Measurements from ENCODE around the gene PJVK. TPM values are rescaled to one million over a fixed set of nuclear protein-coding genes. Genes with fewer than 3 reads are reported as not detected.
A peak's percentile ranks its signal among the peaks of the same experiment; 100 is the strongest.

Gene PJVK
- polyA plus RNA-seq, 3 donors: 1.4 TPM; not detected in 2

- H3K27me3 ChIP-seq (ENCODE audit: control insufficient read depth in 2 of 2, insufficient read depth in 2 of 2, low read length in 2 of 2): no peaks in the 10 kb centered on the region
- Mint-ChIP-seq H3K4me3 (no peak overlapping the region), H3K36me3 (peaks cover 0 to 3% of the 10 kb centered on the region in 2 donors), H3K27ac (peak overlapping the region in 1 of 7 donors; percentile 25), H3K4me1 (peaks cover 3% of the 10 kb centered on the region), H3K27me3 (ENCODE audit: low read depth in 3 of 3) (no peaks in the 10 kb centered on the region), H3K9me3 (no peaks in the 10 kb centered on the region)
- no peak overlapping the region for H3K4me2 ChIP-seq (replicated peaks; ENCODE audit: extremely low read depth, low read length, poor library complexity, severe bottlenecking)
- intact Hi-C loops (cut with micrococcal nuclease): no loop called here
- no peak for DNase-seq
- no peak overlapping the region for H3K4me3 ChIP-seq (replicated peaks in 1 of 3; ENCODE audit: low read depth in 2 of 3, low read length in 3 of 3)
- peaks cover 3% of the 10 kb centered on the region for H3K79me2 ChIP-seq (ENCODE audit: insufficient read depth, low read length)
- H3K9me3 ChIP-seq (replicated peaks in 1 of 2; ENCODE audit: control insufficient read depth in 1 of 2, insufficient read depth in 1 of 2, low read length in 2 of 2): no peaks in the 10 kb centered on the region
- no peak overlapping the region for H3K27ac ChIP-seq (ENCODE audit: low read depth in 1 of 2, low read length in 2 of 2)
- 100% methylated on average over 1 of the region's 2 CpGs for WGBS (ENCODE audit: insufficient coverage)
- no peak for TF ChIP-seq CTCF (IDR thresholded peaks at IDR 0.05)
- H3K9ac ChIP-seq (ENCODE audit: insufficient read depth, low read length, poor library complexity, severe bottlenecking): no peak overlapping the region
- H3K36me3 ChIP-seq (replicated peaks in 1 of 2; ENCODE audit: control insufficient read depth in 1 of 2, insufficient read depth in 2 of 2, low read length in 2 of 2): no peaks in the 10 kb centered on the region
- no peak overlapping the region for H2AFZ ChIP-seq (ENCODE audit: insufficient read depth, low read depth, low read length, poor library complexity, severe bottlenecking)
- no peaks in the 10 kb centered on the region for H4K20me1 ChIP-seq (ENCODE audit: insufficient read depth, low read length)
- H3K4me1 ChIP-seq (ENCODE audit: control insufficient read depth in 1 of 2, insufficient read depth in 2 of 2, low read length in 2 of 2): peaks cover 6 to 8% of the 10 kb centered on the region in 2 donors
Observed at GRCh38 chr2:178473373-178473772, 22.2 kb downstream of the PJVK start.

GRCh38 chr2:178473931-178474330 is 22.8 kb downstream of the PJVK start:
- Histone ChIP-seq H3K36me3 (replicated peaks in 1 of 2; ENCODE audit: control insufficient read depth in 1 of 2, insufficient read depth in 2 of 2, low read length in 2 of 2) (no peaks in the 10 kb centered on the region), H3K79me2 (ENCODE audit: insufficient read depth, low read length) (peaks cover 3% of the 10 kb centered on the region), H3K4me1 (ENCODE audit: control insufficient read depth in 1 of 2, insufficient read depth in 2 of 2, low read length in 2 of 2) (peaks cover 6 to 10% of the 10 kb centered on the region in 2 donors), H3K27ac (ENCODE audit: low read depth in 1 of 2, low read length in 2 of 2) (no peak overlapping the region), H3K9ac (ENCODE audit: insufficient read depth, low read length, poor library complexity, severe bottlenecking) (no peak overlapping the region), H2AFZ (ENCODE audit: insufficient read depth, low read depth, low read length, poor library complexity, severe bottlenecking) (no peak overlapping the region), H3K4me3 (replicated peaks in 1 of 3; ENCODE audit: low read depth in 2 of 3, low read length in 3 of 3) (no peak overlapping the region), H4K20me1 (ENCODE audit: insufficient read depth, low read length) (no peaks in the 10 kb centered on the region), H3K27me3 (ENCODE audit: control insufficient read depth in 2 of 2, insufficient read depth in 2 of 2, low read length in 2 of 2) (no peaks in the 10 kb centered on the region), H3K4me2 (replicated peaks; ENCODE audit: extremely low read depth, low read length, poor library complexity, severe bottlenecking) (no peak overlapping the region), H3K9me3 (replicated peaks in 1 of 2; ENCODE audit: control insufficient read depth in 1 of 2, insufficient read depth in 1 of 2, low read length in 2 of 2) (no peaks in the 10 kb centered on the region)
- intact Hi-C loops (cut with micrococcal nuclease): no loop called here
- Mint-ChIP-seq H3K36me3 (peaks cover 0 to 3% of the 10 kb centered on the region in 2 donors), H3K27ac (peak overlapping the region in 1 of 7 donors; percentile 22), H3K4me3 (no peak overlapping the region), H3K9me3 (no peaks in the 10 kb centered on the region), H3K27me3 (ENCODE audit: low read depth in 3 of 3) (no peaks in the 10 kb centered on the region), H3K4me1 (peaks cover 3% of the 10 kb centered on the region)
- no peak for DNase-seq
- WGBS (ENCODE audit: insufficient coverage): no CpG with 5 or more reads among the region's 4 CpGs
- no peak for TF ChIP-seq CTCF (IDR thresholded peaks at IDR 0.05)
